Measurements from ENCODE around the gene ACKR3. TPM values are rescaled to one million over a fixed set of nuclear protein-coding genes. Genes with fewer than 3 reads are reported as not detected.

The ACKR3 gene
- polyA plus RNA-seq, 1 donor from 2014 or later = 1.7 TPM

- no peaks in the 10 kb centered on the region for H3K9me3 ChIP-seq (ENCODE audit: low read length)
- no peaks in the 10 kb centered on the region for H3K36me3 ChIP-seq (ENCODE audit: insufficient read depth, low read length)
- no peaks in the 10 kb centered on the region for H4K20me1 ChIP-seq (ENCODE audit: insufficient read depth)
- no peak overlapping the region for H3K4me3 ChIP-seq (ENCODE audit: low read length)
- no peak overlapping the region for H3K9ac ChIP-seq (ENCODE audit: low read length)
- no peak overlapping the region for H2AFZ ChIP-seq (ENCODE audit: low read depth, low read length)
- no peaks in the 10 kb centered on the region for H3K79me2 ChIP-seq (replicated peaks; ENCODE audit: insufficient read depth, low read length)
- no peaks in the 10 kb centered on the region for H3K9me2 ChIP-seq (ENCODE audit: insufficient read depth, low read length)
- no peaks in the 10 kb centered on the region for H3F3A ChIP-seq (ENCODE audit: insufficient read depth, low read length, poor library complexity, severe bottlenecking)
- no peak overlapping the region for H3K27ac ChIP-seq (ENCODE audit: low read length)
- no peak for TF ChIP-seq CTCF (IDR thresholded peaks at IDR 0.05; ENCODE audit: poor library complexity, severe bottlenecking)
- TF ChIP-seq RAD21 (conservative IDR thresholded peaks at IDR 0.05) = no peak
- TF ChIP-seq TAF1 (IDR thresholded peaks at IDR 0.05; ENCODE audit: low read depth) = no peak
- no peak for TF ChIP-seq POLR2AphosphoS5 (IDR thresholded peaks at IDR 0.05)
- TF ChIP-seq SMC3 (conservative IDR thresholded peaks at IDR 0.05; ENCODE audit: poor library complexity) = no peak
- no peak for TF ChIP-seq MXI1 (conservative IDR thresholded peaks at IDR 0.05; ENCODE audit: poor library complexity, severe bottlenecking)
- TF ChIP-seq EZH2 (IDR thresholded peaks at IDR 0.05; ENCODE audit: borderline replicate concordance, insufficient read depth, low read length, poor library complexity, severe bottlenecking) = no peak
- no peak for TF ChIP-seq EP300 (conservative IDR thresholded peaks at IDR 0.05; ENCODE audit: poor library complexity, severe bottlenecking)
- no peak for TF ChIP-seq REST (IDR thresholded peaks at IDR 0.05; ENCODE audit: borderline replicate concordance)
- H3K4me2 ChIP-seq (ENCODE audit: low read length) = no peak overlapping the region
- no peaks in the 10 kb centered on the region for H3K27me3 ChIP-seq (ENCODE audit: insufficient read depth, low read depth, low read length)
These were observed 56.9 kb downstream of the ACKR3 start for GRCh38 chr2:236626391-236627150.

GRCh38 chr2:236627193-236627592 is 57.6 kb downstream of the ACKR3 start:
- Histone ChIP-seq H3K27ac (ENCODE audit: low read length) (no peak overlapping the region), H4K20me1 (ENCODE audit: insufficient read depth) (no peaks in the 10 kb centered on the region), H3K36me3 (ENCODE audit: insufficient read depth, low read length) (no peaks in the 10 kb centered on the region), H3K9me2 (ENCODE audit: insufficient read depth, low read length) (no peaks in the 10 kb centered on the region), H3F3A (ENCODE audit: insufficient read depth, low read length, poor library complexity, severe bottlenecking) (no peaks in the 10 kb centered on the region), H3K4me3 (ENCODE audit: low read length) (no peak overlapping the region), H3K9me3 (ENCODE audit: low read length) (no peaks in the 10 kb centered on the region), H2AFZ (ENCODE audit: low read depth, low read length) (no peak overlapping the region), H3K4me2 (ENCODE audit: low read length) (no peak overlapping the region), H3K79me2 (replicated peaks; ENCODE audit: insufficient read depth, low read length) (no peaks in the 10 kb centered on the region), H3K9ac (ENCODE audit: low read length) (no peak overlapping the region), H3K27me3 (ENCODE audit: insufficient read depth, low read depth, low read length) (no peaks in the 10 kb centered on the region)
- TF ChIP-seq REST (IDR thresholded peaks at IDR 0.05; ENCODE audit: borderline replicate concordance) (no peak), MXI1 (conservative IDR thresholded peaks at IDR 0.05; ENCODE audit: poor library complexity, severe bottlenecking) (no peak), POLR2AphosphoS5 (IDR thresholded peaks at IDR 0.05) (no peak), SMC3 (conservative IDR thresholded peaks at IDR 0.05; ENCODE audit: poor library complexity) (no peak), RAD21 (conservative IDR thresholded peaks at IDR 0.05) (no peak), EZH2 (IDR thresholded peaks at IDR 0.05; ENCODE audit: borderline replicate concordance, insufficient read depth, low read length, poor library complexity, severe bottlenecking) (no peak), TAF1 (IDR thresholded peaks at IDR 0.05; ENCODE audit: low read depth) (no peak), CTCF (IDR thresholded peaks at IDR 0.05; ENCODE audit: poor library complexity, severe bottlenecking) (no peak), EP300 (conservative IDR thresholded peaks at IDR 0.05; ENCODE audit: poor library complexity, severe bottlenecking) (no peak)
